A673 (cell line): ENCODE data around the gene CHD5.

Experiments used
- EZH2 ChIP-seq: fragments of 200-600 bp; sonication (generic); IDR thresholded peaks from 2 replicates; pipeline ENCODE4 v1.6.1; 2017; ENCODE audit warnings: borderline replicate concordance, low read depth, mild to moderate bottlenecking, mixed read lengths, antibody characterized with exemption, low read length; ENCODE audit not compliant: poor library complexity, severe bottlenecking
- TF ChIP-seq, protein P1 (sequence below): fragments of 300-800, 200-600 bp; sonication (generic); conservative IDR thresholded peaks from 2 replicates; pipeline ENCODE4 v1.5.1; 2017; ENCODE audit warnings: low read depth, mild to moderate bottlenecking, antibody characterized with exemption, low read length, moderate library complexity, mixed read lengths

DNA sequence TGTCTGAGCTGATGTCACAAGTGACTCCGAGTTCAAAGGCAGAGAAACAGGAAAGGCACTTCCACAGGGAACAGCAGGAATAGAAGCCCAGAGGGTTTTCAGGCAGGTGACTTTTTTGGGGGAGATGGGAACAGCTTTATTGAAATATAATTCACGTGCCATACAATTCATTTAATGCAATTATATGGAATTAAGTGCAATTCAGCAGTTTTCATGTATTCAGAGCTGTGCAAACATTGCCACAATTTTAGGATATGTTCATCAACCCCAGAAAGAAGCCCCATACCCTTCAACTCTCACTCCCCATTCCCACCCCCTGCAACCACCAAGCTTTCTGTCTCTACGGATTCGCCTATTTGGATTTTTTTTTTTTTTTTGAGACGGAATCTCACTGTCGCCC is 117.5 kb downstream of the CHD5 start:
- TF ChIP-seq, protein P1, sequence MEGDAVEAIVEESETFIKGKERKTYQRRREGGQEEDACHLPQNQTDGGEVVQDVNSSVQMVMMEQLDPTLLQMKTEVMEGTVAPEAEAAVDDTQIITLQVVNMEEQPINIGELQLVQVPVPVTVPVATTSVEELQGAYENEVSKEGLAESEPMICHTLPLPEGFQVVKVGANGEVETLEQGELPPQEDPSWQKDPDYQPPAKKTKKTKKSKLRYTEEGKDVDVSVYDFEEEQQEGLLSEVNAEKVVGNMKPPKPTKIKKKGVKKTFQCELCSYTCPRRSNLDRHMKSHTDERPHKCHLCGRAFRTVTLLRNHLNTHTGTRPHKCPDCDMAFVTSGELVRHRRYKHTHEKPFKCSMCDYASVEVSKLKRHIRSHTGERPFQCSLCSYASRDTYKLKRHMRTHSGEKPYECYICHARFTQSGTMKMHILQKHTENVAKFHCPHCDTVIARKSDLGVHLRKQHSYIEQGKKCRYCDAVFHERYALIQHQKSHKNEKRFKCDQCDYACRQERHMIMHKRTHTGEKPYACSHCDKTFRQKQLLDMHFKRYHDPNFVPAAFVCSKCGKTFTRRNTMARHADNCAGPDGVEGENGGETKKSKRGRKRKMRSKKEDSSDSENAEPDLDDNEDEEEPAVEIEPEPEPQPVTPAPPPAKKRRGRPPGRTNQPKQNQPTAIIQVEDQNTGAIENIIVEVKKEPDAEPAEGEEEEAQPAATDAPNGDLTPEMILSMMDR, result no peak
- no peak for TF ChIP-seq EZH2
